ENCODE measurements around the gene PDE5A.
"Not testable (repeated sequence)": the region's sequence is repeated elsewhere in the genome, so short reads cannot be mapped to it uniquely, and the experiment has no call there.

The PDE5A gene

GRCh38 chr4:119471259-119471658 is 157.3 kb downstream of the PDE5A start:
- no peak overlapping the region for H3K4me3 ChIP-seq (replicated peaks in 1 of 2; ENCODE audit: low read depth in 2 of 2, low read length in 2 of 2)
- TF ChIP-seq CTCF (IDR thresholded peaks at IDR 0.05; ENCODE audit: low read depth, low read length), result no peak
- no peak for DNase-seq (ENCODE audit: low read depth in 2 of 2)

GRCh38 chr4:119470737-119471063 is 157.9 kb downstream of the PDE5A start:
- H3K4me3 ChIP-seq (replicated peaks in 1 of 2; ENCODE audit: low read depth in 2 of 2, low read length in 2 of 2); DNase-seq (ENCODE audit: low read depth in 2 of 2): not testable (repeated sequence)

GRCh38 chr4:119470021-119470736 is 158.4 kb downstream of the PDE5A start:
- peak; percentile 55 to 75 for DNase-seq (ENCODE audit: low read depth in 2 of 2)
- not testable (repeated sequence) for H3K4me3 ChIP-seq (replicated peaks in 1 of 2; ENCODE audit: low read depth in 2 of 2, low read length in 2 of 2)

GRCh38 chr4:119469039-119469438 is 159.6 kb downstream of the PDE5A start:
- not testable (repeated sequence) for H3K4me3 ChIP-seq (replicated peaks in 1 of 2; ENCODE audit: low read depth in 2 of 2, low read length in 2 of 2); DNase-seq (ENCODE audit: low read depth in 2 of 2)

GRCh38 chr4:119462733-119463132 is 165.9 kb downstream of the PDE5A start:
- H3K4me3 ChIP-seq (replicated peaks in 1 of 2; ENCODE audit: low read depth in 2 of 2, low read length in 2 of 2), result not testable (repeated sequence)
- peak; percentile 26 for TF ChIP-seq CTCF (IDR thresholded peaks at IDR 0.05; ENCODE audit: low read depth, low read length)
- peak; percentile 21 to 38 for DNase-seq (ENCODE audit: low read depth in 2 of 2)

GRCh38 chr4:119455734-119456133 is 172.9 kb downstream of the PDE5A start:
- peak overlapping the region; percentile 35 to 39 for H3K4me3 ChIP-seq (replicated peaks in 1 of 2; ENCODE audit: low read depth in 2 of 2, low read length in 2 of 2)
- peak; percentile 41 to 77 for DNase-seq (ENCODE audit: low read depth in 2 of 2)

- TF ChIP-seq CTCF (IDR thresholded peaks at IDR 0.05; ENCODE audit: low read depth, low read length), result peak; percentile 16
- H3K4me3 ChIP-seq (replicated peaks in 1 of 2; ENCODE audit: low read depth in 2 of 2, low read length in 2 of 2), result peak overlapping the region; percentile 73 to 78
- DNase-seq (ENCODE audit: low read depth in 2 of 2), result peak; percentile 98 to 100
These were observed 173.9 kb downstream of the PDE5A start for GRCh38 chr4:119454491-119455270.

- TF ChIP-seq CTCF (IDR thresholded peaks at IDR 0.05; ENCODE audit: low read depth, low read length), result peak; percentile 23
- DNase-seq (ENCODE audit: low read depth in 2 of 2), result not testable (repeated sequence)
These were observed 174.5 kb downstream of the PDE5A start for GRCh38 chr4:119454151-119454490.

GRCh38 chr4:119453286-119453685 is 175.3 kb downstream of the PDE5A start:
- not testable (repeated sequence) for DNase-seq (ENCODE audit: low read depth in 2 of 2); H3K4me3 ChIP-seq (replicated peaks in 1 of 2; ENCODE audit: low read depth in 2 of 2, low read length in 2 of 2)

More at GRCh38 chr4:119454151-119454490, 174.5 kb downstream of the PDE5A start:
- peak overlapping the region; percentile 57 to 60 for H3K4me3 ChIP-seq (replicated peaks in 1 of 2; ENCODE audit: low read depth in 2 of 2, low read length in 2 of 2)

- peak in 1 of 2 donors; percentile 0 for DNase-seq (ENCODE audit: low read depth in 2 of 2)
- not testable (repeated sequence) for H3K4me3 ChIP-seq (replicated peaks in 1 of 2; ENCODE audit: low read depth in 2 of 2, low read length in 2 of 2)
These were observed 178.8 kb downstream of the PDE5A start for GRCh38 chr4:119449851-119450250.
